NCI-H526 (cell line): ENCODE data around the gene TSPAN14.

ENCODE experiments used
- DNase-seq, 2 experiments: peaks; one replicate each; lab custom pipeline; 2025; lab: John Stamatoyannopoulos, UW

Gene TSPAN14

GRCh38 chr10:80454513-80455460, 677 bp downstream of the TSPAN14 start:
- peak in 1 of 2 experiments; percentile 60 for DNase-seq

GRCh38 chr10:80455461-80456349, 1.6 kb downstream of the TSPAN14 start:
- DNase-seq, result no peak

GRCh38 chr10:80457554-80458262, 3.6 kb downstream of the TSPAN14 start:
- peak; percentile 6 to 37 for DNase-seq

- DNase-seq, result no peak
These were observed 4.1 kb downstream of the TSPAN14 start for GRCh38 chr10:80458263-80458625.

GRCh38 chr10:80458638-80459037, 4.5 kb downstream of the TSPAN14 start:
- DNase-seq, result no peak

- DNase-seq, result peak in 1 of 2 experiments; percentile 37
These were observed 5.1 kb downstream of the TSPAN14 start for GRCh38 chr10:80459047-80459865.

GRCh38 chr10:80460399-80461207, 6.5 kb downstream of the TSPAN14 start:
- DNase-seq, result peak; percentile 93 to 94

GRCh38 chr10:80461208-80462183, 7.4 kb downstream of the TSPAN14 start:
- DNase-seq, result peak in 1 of 2 experiments; percentile 8

GRCh38 chr10:80462299-80462980, 8.3 kb downstream of the TSPAN14 start:
- no peak for DNase-seq

- peak in 1 of 2 experiments; percentile 39 for DNase-seq
These were observed 9.1 kb downstream of the TSPAN14 start for GRCh38 chr10:80462981-80463741.

- no peak for DNase-seq
These were observed 9.8 kb downstream of the TSPAN14 start for GRCh38 chr10:80463868-80464267.

GRCh38 chr10:80464557-80465450, 10.7 kb downstream of the TSPAN14 start:
- peak; percentile 6 to 52 for DNase-seq

- DNase-seq, result no peak
These were observed 11.3 kb downstream of the TSPAN14 start for GRCh38 chr10:80465451-80465835.

- DNase-seq, result no peak
These were observed 11.9 kb downstream of the TSPAN14 start for GRCh38 chr10:80465839-80466590.

- no peak for DNase-seq
These were observed 12.7 kb downstream of the TSPAN14 start for GRCh38 chr10:80466724-80467326.
